ENCODE results near the gene CRYL1. TPM values are rescaled to one million over a fixed set of nuclear protein-coding genes. Genes with fewer than 3 reads are reported as not detected.

The CRYL1 gene
- polyA plus RNA-seq, 2 of the 4 experiments (the other 2 are of a cell fraction): 4.1 to 17.4 TPM

GRCh38 chr13:20401531-20401930 is 124.1 kb downstream of the CRYL1 start:
- Histone ChIP-seq H3K4me2 (no peak overlapping the region), H3K9me3 (no peaks in the 10 kb centered on the region), H3K27ac (no peak overlapping the region), H3K4me3 (no peak overlapping the region), H3K4me1 (no peaks in the 10 kb centered on the region)
- DNase-seq (ENCODE audit: low read depth in 1 of 2, low spot score in 1 of 2) (no peak), FAIRE-seq (no peak), ATAC-seq (no peak)
- TF ChIP-seq USF2 (IDR thresholded peaks at IDR 0.05) (no peak), HOXB13 (CRISPR knock-in tag; IDR thresholded peaks at IDR 0.05; ENCODE audit: low read depth) (no peak), CHD2 (IDR thresholded peaks at IDR 0.05; ENCODE audit: low read length, partially characterized antibody) (no peak), MAZ (IDR thresholded peaks at IDR 0.05; ENCODE audit: borderline replicate concordance, low read depth, low read length) (no peak), KDM1A (IDR thresholded peaks at IDR 0.05; ENCODE audit: low read depth) (no peak), POLR2AphosphoS2 (conservative IDR thresholded peaks at IDR 0.05; ENCODE audit: low read length) (no peak), POLR2A (IDR thresholded peaks at IDR 0.05; ENCODE audit: low read length) (no peak), ZC3H11A (IDR thresholded peaks at IDR 0.05) (no peak)
- TF ChIP-seq, protein P1, sequence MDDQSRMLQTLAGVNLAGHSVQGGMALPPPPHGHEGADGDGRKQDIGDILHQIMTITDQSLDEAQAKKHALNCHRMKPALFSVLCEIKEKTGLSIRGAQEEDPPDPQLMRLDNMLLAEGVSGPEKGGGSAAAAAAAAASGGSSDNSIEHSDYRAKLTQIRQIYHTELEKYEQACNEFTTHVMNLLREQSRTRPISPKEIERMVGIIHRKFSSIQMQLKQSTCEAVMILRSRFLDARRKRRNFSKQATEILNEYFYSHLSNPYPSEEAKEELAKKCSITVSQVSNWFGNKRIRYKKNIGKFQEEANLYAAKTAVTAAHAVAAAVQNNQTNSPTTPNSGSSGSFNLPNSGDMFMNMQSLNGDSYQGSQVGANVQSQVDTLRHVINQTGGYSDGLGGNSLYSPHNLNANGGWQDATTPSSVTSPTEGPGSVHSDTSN (IDR thresholded peaks at IDR 0.05): no peak
- CTCF ChIA-PET: no interaction called here
- POLR2A ChIA-PET: no interaction called here
- 96% methylated on average over 5 of the region's 5 CpGs for WGBS (ENCODE audit: missing lambda C conversion rate)

DNA sequence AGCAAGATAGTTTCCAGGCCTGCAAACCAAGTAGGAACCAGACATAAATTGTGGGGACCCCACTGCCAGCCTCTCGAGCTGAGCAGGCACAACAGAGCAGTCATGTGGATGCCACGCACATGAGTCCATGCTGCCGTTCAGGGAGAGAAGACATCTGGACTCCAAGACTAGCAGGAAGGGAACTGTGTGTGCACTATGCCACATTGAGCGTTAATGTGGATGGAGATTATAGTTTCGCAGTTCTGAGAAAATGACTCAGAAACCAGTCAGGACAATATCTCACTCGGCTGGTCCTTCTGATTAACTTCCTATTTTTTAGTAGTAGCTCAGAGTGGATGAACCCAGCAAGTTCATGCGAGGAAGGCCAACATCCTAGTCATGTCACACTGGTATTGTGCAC is 124.9 kb downstream of the CRYL1 start:
- FAIRE-seq (no peak), ATAC-seq (no peak)
- POLR2A ChIA-PET: no interaction called here

DNA sequence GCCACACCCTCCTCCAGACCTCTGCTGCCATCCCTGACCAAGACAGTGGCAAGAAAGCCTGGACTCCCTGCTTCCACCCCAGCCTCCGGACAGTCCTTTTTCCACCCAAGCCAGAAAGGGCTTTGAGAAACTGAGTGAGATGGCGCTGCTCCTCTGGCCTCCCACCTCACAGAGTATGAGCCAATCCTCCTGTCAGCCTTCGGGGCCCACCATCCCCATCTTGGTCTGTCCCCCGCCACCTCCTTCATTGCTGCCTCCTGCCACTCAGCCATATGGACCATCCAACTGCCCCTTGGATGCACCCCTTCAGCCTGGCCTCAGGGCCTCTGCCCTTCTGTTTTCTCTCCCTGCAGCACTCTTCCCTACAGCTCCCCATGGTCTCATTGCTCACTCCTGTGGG is 125.7 kb downstream of the CRYL1 start:
- FAIRE-seq (no peak), ATAC-seq (no peak), DNase-seq (ENCODE audit: low read depth in 1 of 2, low spot score in 1 of 2) (no peak)
- WGBS (ENCODE audit: missing lambda C conversion rate): 73% methylated on average over 4 of the region's 4 CpGs
- ChIA-PET CTCF (no interaction called here), POLR2A (no interaction called here)
- Histone ChIP-seq H3K9me3 (no peaks in the 10 kb centered on the region), H3K4me3 (no peak overlapping the region), H3K27ac (no peak overlapping the region), H3K4me1 (no peaks in the 10 kb centered on the region), H3K4me2 (no peak overlapping the region)
- TF ChIP-seq BHLHE40 (IDR thresholded peaks at IDR 0.05; ENCODE audit: low read depth, low read length) (no peak), RARB (CRISPR knock-in tag; IDR thresholded peaks at IDR 0.05) (no peak), CBX2 (IDR thresholded peaks at IDR 0.05; ENCODE audit: borderline replicate concordance, low read depth) (no peak), RCOR1 (IDR thresholded peaks at IDR 0.05; ENCODE audit: low read depth, low read length) (no peak), NR3C1 (IDR thresholded peaks at IDR 0.05) (no peak)

More for the DNA sequence above, 124.9 kb downstream of the CRYL1 start:
- CTCF ChIA-PET: no interaction called here
- Histone ChIP-seq H3K9me3 (no peaks in the 10 kb centered on the region), H3K4me1 (no peaks in the 10 kb centered on the region), H3K4me3 (no peak overlapping the region), H3K27ac (no peak overlapping the region), H3K4me2 (no peak overlapping the region)
- no peak for DNase-seq (ENCODE audit: low read depth in 1 of 2, low spot score in 1 of 2)
- 49% methylated on average over 7 of the region's 7 CpGs for WGBS (ENCODE audit: missing lambda C conversion rate)
- TF ChIP-seq EP300 (IDR thresholded peaks at IDR 0.05) (no peak), BHLHE40 (IDR thresholded peaks at IDR 0.05; ENCODE audit: low read depth, low read length) (no peak), RNF2 (IDR thresholded peaks at IDR 0.05; ENCODE audit: borderline replicate concordance, low read depth) (no peak), RCOR1 (IDR thresholded peaks at IDR 0.05; ENCODE audit: low read depth, low read length) (no peak), ELK1 (IDR thresholded peaks at IDR 0.05; ENCODE audit: low read depth, low read length) (no peak), JUNB (IDR thresholded peaks at IDR 0.05) (no peak), KDM1A (IDR thresholded peaks at IDR 0.05; ENCODE audit: low read depth) (no peak), ZNF302 (CRISPR knock-in tag; IDR thresholded peaks at IDR 0.05) (no peak), KDM5A (IDR thresholded peaks at IDR 0.05) (no peak), CBX8 (IDR thresholded peaks at IDR 0.05) (no peak), NR3C1 (IDR thresholded peaks at IDR 0.05) (no peak)
